ENCODE measurements around the gene MEF2A. TPM values are rescaled to one million over a fixed set of nuclear protein-coding genes. Genes with fewer than 3 reads are reported as not detected.

The MEF2A gene
- total and polyA plus RNA-seq, 9 of the 15 experiments (the other 6 are each of a cell fraction or from before 2014, with no cell fraction given), result 1.6 to 18.7 (median 8.7) TPM

- TF ChIP-seq, protein P1, sequence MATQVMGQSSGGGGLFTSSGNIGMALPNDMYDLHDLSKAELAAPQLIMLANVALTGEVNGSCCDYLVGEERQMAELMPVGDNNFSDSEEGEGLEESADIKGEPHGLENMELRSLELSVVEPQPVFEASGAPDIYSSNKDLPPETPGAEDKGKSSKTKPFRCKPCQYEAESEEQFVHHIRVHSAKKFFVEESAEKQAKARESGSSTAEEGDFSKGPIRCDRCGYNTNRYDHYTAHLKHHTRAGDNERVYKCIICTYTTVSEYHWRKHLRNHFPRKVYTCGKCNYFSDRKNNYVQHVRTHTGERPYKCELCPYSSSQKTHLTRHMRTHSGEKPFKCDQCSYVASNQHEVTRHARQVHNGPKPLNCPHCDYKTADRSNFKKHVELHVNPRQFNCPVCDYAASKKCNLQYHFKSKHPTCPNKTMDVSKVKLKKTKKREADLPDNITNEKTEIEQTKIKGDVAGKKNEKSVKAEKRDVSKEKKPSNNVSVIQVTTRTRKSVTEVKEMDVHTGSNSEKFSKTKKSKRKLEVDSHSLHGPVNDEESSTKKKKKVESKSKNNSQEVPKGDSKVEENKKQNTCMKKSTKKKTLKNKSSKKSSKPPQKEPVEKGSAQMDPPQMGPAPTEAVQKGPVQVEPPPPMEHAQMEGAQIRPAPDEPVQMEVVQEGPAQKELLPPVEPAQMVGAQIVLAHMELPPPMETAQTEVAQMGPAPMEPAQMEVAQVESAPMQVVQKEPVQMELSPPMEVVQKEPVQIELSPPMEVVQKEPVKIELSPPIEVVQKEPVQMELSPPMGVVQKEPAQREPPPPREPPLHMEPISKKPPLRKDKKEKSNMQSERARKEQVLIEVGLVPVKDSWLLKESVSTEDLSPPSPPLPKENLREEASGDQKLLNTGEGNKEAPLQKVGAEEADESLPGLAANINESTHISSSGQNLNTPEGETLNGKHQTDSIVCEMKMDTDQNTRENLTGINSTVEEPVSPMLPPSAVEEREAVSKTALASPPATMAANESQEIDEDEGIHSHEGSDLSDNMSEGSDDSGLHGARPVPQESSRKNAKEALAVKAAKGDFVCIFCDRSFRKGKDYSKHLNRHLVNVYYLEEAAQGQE (IDR thresholded peaks at IDR 0.05; ENCODE audit: borderline replicate concordance), result peak; percentile 95
- TF ChIP-seq, protein P1 (CRISPR knock-in tag; IDR thresholded peaks at IDR 0.05; ENCODE audit: low read depth), result peak; percentile 58; the same call in 1 of the 2 replicates
- TF ChIP-seq, protein P2, sequence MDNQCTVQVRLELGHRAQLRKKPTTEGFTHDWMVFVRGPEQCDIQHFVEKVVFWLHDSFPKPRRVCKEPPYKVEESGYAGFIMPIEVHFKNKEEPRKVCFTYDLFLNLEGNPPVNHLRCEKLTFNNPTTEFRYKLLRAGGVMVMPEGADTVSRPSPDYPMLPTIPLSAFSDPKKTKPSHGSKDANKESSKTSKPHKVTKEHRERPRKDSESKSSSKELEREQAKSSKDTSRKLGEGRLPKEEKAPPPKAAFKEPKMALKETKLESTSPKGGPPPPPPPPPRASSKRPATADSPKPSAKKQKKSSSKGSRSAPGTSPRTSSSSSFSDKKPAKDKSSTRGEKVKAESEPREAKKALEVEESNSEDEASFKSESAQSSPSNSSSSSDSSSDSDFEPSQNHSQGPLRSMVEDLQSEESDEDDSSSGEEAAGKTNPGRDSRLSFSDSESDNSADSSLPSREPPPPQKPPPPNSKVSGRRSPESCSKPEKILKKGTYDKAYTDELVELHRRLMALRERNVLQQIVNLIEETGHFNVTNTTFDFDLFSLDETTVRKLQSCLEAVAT (IDR thresholded peaks at IDR 0.05), result 0 out of 4 replicates have a peak, but pooled peaks have one; percentile 25 to 62
- TF ChIP-seq ATF1 (CRISPR knock-in tag; IDR thresholded peaks at IDR 0.05), result 0 out of 2 replicates have a peak, but pooled peaks have one; percentile 21
- peak; percentile 84 for TF ChIP-seq ATF1 (tag; IDR thresholded peaks at IDR 0.05)
- TF ChIP-seq PHF21A (IDR thresholded peaks at IDR 0.05; ENCODE audit: borderline replicate concordance, low read depth), result peak; percentile 95
- TF ChIP-seq TFAP4 (CRISPR knock-in tag; IDR thresholded peaks at IDR 0.05; ENCODE audit: borderline replicate concordance), result peak; percentile 74
- TF ChIP-seq EGR1 (conservative IDR thresholded peaks at IDR 0.05), result peak; percentile 81
- peak in 1 of 2 experiments; percentile 86; a peak in 2 of 4 replicates for TF ChIP-seq ZNF639 (CRISPR knock-in tag; conservative IDR thresholded peaks at IDR 0.05 in 1 of 2, IDR thresholded peaks at IDR 0.05 in 1 of 2)
- TF ChIP-seq KDM1A (IDR thresholded peaks at IDR 0.05), result peak in 1 of 2 experiments; percentile 98; a peak in 2 of 4 replicates
- TF ChIP-seq ERF (CRISPR knock-in tag; IDR thresholded peaks at IDR 0.05), result peak; percentile 78
- TF ChIP-seq, protein P3, sequence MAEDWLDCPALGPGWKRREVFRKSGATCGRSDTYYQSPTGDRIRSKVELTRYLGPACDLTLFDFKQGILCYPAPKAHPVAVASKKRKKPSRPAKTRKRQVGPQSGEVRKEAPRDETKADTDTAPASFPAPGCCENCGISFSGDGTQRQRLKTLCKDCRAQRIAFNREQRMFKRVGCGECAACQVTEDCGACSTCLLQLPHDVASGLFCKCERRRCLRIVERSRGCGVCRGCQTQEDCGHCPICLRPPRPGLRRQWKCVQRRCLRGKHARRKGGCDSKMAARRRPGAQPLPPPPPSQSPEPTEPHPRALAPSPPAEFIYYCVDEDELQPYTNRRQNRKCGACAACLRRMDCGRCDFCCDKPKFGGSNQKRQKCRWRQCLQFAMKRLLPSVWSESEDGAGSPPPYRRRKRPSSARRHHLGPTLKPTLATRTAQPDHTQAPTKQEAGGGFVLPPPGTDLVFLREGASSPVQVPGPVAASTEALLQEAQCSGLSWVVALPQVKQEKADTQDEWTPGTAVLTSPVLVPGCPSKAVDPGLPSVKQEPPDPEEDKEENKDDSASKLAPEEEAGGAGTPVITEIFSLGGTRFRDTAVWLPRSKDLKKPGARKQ (CRISPR knock-in tag; IDR thresholded peaks at IDR 0.05), result no peak
Measured at GRCh38 chr15:99565299-99566156, at the start of gene MEF2A (continued).

Data from K562 (cell line).